Astrocyte (in vitro differentiated cells and primary cell): ENCODE data around the gene GKN1.

Experiments used
- EZH2 ChIP-seq: IDR thresholded peaks from 2 replicates; pipeline ENCODE4 v1.6.1; 2012; ENCODE audit warnings: mild to moderate bottlenecking, low read length, inconsistent platforms; ENCODE audit not compliant: insufficient read depth
- TF ChIP-seq, protein P1 (sequence below): IDR thresholded peaks from 2 replicates; pipeline ENCODE4 v1.5.1; 2011; ENCODE audit warnings: low read depth, mild to moderate bottlenecking, inconsistent platforms, low read length, moderate library complexity; ENCODE audit not compliant: insufficient read depth

DNA sequence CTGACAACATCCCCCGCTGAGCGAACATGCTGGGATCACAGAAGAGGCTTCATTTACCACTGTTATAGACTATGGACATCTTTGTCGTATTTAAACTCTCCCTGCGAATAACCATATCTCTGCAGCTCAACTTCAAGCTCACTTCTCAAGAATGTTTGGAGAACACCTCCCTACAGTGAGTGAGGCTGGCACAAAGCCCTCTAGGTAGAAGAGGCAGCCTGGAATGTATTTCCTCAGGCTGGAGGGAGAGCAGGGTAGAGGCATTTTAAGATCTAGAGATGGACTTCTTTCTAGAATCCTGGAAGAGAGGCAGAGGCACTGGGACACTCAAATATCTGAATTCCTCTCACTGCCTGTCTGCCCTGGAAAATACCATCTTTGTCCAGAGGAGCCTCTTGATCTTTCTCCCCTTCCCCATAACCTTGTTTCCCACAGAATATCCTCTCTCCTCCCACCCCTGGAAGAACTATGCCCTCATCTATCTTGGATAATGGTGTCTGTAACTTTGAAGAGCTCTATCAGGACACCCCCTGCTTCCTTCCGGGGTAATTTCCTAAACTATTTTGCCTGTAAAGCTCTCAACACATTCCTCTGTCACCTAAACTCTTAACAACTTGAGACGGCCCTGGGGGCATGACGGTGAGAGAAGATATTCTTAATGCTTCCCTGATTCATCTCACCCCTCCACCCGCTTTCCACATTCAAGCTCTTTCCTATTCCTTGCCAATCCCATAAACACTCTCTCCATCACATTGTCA is 36.2 kb downstream of the GKN1 start:
- TF ChIP-seq, protein P1, sequence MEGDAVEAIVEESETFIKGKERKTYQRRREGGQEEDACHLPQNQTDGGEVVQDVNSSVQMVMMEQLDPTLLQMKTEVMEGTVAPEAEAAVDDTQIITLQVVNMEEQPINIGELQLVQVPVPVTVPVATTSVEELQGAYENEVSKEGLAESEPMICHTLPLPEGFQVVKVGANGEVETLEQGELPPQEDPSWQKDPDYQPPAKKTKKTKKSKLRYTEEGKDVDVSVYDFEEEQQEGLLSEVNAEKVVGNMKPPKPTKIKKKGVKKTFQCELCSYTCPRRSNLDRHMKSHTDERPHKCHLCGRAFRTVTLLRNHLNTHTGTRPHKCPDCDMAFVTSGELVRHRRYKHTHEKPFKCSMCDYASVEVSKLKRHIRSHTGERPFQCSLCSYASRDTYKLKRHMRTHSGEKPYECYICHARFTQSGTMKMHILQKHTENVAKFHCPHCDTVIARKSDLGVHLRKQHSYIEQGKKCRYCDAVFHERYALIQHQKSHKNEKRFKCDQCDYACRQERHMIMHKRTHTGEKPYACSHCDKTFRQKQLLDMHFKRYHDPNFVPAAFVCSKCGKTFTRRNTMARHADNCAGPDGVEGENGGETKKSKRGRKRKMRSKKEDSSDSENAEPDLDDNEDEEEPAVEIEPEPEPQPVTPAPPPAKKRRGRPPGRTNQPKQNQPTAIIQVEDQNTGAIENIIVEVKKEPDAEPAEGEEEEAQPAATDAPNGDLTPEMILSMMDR = no peak
- TF ChIP-seq EZH2 = no peak
